NK-92 treated with Interleukin-12 subunit alpha and Interleukin-12 subunit beta, amount 100 ng/mL, for 24 hours (cell line): ENCODE measurements around the gene OXNAD1.

ENCODE experiments used
- DNase-seq: peaks from one replicate; lab custom pipeline; 2025; lab: John Stamatoyannopoulos, UW

Gene OXNAD1

DNA sequence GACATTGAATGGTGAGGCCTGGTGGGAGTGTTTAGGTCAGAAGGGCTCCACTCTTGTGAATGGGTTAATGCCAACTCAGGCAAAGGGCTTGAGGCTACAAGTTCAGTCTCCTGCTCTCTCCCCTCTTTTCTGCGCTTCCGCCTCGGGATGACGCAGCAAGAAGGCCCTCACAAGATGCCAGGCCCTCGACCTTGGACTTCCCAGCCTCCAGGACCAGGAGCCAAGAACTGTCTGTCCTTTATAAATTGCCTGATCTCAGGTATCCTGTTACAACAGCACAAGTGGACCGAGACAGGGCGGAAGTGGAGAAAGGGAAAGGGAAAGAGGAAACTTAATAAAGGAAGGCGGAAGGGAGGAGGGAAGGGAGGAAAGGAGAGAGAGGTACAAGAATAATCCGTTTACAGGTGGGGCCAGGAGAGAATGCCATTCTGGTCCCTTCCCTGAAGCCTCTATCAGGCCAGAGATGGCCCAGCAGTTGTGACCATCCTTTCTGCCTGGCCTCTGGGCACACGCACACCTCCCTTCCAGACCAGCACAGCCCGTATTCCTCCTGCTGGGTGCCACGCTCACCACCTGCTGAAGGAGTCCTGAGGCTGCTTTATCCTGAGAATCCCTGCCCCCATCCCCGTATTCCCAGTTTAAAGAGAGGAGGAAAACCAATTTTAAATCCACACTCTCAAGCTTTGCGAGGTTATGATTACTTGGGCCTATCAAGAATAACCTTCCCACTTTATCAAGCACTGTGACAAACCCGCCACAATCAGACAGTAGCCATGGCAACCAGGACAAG, 64.2 kb downstream of the OXNAD1 start:
- no peak for DNase-seq

- no peak for DNase-seq
Observed at GRCh38 chr3:16329826-16330129, 64.8 kb downstream of the OXNAD1 start.

DNA sequence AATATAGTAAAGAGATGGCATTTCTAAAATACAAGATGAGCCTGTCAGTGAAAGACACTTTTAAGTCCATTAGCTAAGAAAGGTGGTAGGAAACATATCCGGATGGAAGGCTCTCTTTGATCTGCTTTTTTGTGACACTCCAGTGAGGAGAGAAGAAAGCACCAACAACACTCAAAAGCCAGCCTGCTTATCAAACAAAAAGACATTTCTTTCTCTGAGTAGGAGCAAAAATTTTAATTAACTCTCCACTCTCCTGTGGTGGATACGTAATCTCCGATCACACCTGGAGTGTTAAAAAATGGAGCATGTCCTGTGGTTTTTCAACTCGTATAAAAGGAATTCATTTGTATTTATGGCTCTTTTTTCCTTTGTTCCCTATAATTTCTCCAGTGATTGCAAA, 65.3 kb downstream of the OXNAD1 start:
- DNase-seq = no peak

GRCh38 chr3:16331319-16331883, 66.4 kb downstream of the OXNAD1 start:
- DNase-seq = no peak

DNA sequence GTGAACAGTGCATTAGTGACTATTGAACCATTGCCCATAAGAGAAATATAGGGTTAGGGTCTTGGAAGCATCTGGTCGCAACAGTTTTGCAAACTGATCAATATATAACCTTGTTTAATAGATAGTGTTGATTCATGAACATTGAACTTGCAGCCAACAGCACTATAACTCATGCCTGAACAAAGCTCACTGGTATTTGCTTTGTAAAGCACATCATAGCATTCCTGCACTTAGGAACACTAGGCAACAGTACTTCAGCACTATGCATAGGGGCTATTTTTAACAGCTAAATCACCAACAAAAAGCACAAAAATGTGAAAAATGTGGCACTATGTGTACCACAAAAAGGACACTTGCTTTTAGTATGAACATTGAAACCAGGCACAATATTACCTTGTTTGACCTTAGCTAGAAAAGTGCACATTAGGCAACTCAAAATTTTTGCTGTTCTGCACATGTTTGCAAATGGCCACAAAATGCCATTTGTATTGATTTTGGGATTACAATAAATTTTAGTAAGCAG, 68.0 kb downstream of the OXNAD1 start:
- DNase-seq = no peak

DNA sequence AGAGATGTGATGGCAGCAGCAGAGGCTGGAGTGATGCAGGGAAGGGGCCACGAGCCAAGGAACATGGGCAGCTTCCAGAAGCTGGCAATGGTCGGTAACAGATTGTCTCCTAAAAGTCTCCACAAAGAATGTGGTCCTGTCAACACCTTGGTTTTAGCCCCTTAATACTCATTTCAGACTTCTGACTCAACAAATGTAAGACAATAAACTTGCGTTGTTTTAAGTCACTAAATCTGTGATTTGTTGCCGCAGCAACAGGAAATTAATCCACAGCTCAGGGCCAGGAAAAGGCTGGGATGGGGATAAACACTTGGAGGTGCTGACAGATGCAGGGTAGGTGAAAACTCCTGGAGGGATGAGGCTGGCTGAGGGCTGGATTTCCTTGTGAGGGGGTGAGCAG, 69.9 kb downstream of the OXNAD1 start:
- no peak for DNase-seq

GRCh38 chr3:16335333-16335732, 70.3 kb downstream of the OXNAD1 start:
- DNase-seq = no peak

- DNase-seq = no peak
Observed at GRCh38 chr3:16335772-16336645, 71.0 kb downstream of the OXNAD1 start.

DNA sequence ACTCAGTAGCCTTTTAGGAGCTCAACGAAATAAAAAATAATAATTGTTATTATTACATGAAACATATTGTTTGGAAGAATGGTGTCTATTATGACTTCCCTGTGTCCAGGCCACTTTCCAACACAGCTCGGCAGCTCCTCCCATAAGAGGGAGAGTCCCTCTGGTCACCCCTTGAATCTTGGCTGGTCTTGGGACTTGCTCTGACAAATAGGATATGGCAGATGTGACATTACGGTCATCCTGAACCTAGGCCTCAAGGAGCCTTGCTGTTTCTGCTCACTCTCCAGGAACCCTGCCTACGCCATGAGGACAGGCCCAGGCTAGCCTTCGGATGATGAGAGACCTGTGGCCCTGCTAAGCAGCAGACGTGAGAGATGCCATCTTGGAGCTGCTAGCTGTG, 71.8 kb downstream of the OXNAD1 start:
- no peak for DNase-seq

DNA sequence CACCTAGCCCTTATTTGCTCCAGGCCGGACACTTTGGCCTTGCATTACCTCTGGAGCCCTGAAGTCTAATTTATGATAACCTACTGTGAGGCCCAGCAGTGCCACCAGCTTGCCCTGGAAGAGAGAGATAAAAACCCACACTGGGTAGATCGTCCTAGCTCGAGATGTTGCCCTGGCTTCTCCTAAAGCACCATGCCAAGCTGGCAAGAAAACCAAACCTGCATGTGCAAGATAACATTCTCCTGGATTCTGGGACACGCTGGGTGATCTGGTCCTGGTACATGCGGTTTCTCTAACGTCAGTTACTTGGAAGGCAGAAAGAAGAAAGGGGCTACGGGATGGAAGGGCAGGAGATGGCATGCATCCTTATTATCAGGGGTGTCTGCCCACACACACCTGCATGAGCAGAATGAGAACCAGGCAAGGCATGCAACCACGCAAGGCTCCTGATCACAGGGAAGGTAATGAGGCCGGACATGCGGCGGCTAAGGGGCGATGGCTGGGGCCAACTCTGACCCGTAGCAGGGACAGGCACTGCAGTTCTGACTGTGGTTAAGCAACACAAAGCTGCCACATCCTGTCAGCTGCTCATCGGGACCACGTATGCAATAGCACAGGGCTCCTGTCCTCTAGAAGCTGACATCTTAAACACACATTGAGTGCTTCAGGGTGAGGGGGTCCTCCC, 73.0 kb downstream of the OXNAD1 start:
- DNase-seq = peak; percentile 55

GRCh38 chr3:16338999-16339398, 74.0 kb downstream of the OXNAD1 start:
- DNase-seq = peak; percentile 35

GRCh38 chr3:16343101-16343500, 78.1 kb downstream of the OXNAD1 start:
- DNase-seq = no peak

- DNase-seq = no peak
Observed at GRCh38 chr3:16346413-16347081, 81.5 kb downstream of the OXNAD1 start.

DNA sequence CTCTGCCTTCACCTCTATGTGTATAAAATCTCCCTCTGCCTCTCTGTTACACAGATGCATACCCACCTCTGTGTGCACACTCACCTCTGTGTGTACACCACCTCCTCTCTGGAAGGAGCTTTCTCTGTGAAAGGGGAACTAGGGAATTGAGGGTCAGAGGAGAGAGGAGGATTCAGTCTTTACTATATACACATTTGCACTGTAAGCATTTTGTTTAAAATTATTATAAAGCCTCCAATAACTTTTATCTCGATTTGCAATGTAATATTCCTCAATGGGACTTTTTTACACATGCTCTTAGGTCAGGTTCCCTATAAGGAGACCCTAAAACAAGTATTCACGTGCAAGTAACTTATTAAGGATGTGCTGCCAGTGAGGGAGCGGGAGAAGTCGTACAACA, 82.5 kb downstream of the OXNAD1 start:
- DNase-seq = no peak

DNA sequence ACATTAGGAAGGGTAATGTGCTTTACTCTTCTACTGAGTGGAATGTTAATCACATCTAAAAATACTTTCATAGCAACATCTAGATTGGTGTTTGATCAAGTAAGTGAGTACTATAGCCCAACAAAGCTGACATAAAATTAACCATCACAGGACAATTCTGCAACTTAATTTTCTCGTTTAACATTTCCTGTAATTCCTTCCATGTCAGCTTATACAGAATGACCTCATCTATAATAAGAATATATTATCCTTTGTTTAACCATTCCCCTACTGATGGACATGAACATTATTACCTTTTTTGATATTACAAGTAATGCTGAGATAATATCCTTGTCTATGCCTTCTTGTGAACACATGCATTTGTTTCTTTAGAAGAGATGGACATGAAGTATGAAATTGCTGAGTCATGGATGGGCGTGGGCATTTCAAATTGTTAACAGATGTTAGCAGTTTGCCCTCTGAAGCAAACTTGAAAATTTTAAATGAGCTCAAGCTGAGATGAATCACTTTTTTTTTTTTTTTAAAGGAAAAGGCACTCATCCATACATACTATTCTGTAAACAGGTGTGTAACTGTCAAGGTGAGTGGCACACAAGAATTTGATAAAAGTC, 85.1 kb downstream of the OXNAD1 start:
- no peak for DNase-seq

DNA sequence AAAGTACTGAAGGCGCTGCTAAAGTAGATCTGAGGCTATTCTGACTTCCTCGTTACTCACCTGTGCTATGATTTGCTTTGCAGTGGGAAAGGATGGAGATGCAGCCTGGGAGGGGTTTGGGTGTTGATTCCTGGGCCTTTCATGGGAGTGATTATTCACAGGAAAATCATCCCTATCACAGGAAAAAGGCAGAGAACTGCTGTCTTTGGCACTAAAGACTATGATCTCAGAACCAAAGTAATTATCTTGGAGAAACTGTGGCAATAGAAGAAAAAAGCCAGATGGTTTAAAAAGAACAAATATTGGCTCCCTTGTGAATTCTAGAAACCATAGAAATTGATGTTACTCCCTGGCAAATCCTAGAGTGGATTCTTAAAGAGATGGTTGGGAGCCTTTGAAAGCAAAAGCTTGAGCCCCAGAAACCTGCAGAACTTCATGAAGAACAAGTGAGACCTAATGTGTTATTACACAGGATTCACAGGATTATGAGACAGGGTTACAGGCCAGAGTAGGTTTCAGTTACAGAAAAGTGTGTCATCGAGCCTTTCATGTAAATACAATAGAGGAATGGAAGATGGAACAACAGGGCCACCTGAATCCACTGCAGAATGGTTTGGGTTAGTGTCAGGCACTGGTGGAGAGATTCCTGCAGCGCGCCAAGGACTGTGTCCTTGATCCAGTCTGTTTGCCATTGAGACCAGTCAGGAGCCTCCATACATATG, 85.7 kb downstream of the OXNAD1 start:
- DNase-seq = no peak

DNA sequence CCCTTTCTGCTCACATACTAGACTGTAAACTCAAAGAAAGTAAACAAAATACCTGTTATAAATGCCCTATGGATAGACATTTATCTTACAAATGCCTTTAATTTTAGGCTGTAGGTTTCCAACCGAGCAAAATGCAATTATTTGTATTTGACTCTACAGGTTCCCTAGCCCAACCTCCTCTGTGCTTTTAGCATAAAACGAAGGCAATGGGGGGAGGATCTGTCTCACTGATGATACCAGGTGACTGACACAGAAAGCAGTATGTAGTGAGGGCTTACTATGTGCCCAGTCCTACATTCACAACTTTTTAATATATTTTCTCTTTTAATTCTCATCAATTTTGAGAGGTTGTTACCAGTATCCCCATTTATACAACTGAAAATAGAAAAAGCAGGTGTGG, 87.4 kb downstream of the OXNAD1 start:
- no peak for DNase-seq

GRCh38 chr3:16354291-16354690, 89.3 kb downstream of the OXNAD1 start:
- no peak for DNase-seq
